HUES64 (cell line): ENCODE data around the gene PALMD.

Experiments
- H3K27ac ChIP-seq: 2 replicates; pipeline ENCODE4 v1.7.0; 2013; ENCODE audit warnings: low read depth, low read length, inconsistent platforms
- H3K27me3 ChIP-seq: 2 replicates; pipeline ENCODE4 v1.6.1; 2013; ENCODE audit warnings: mild to moderate bottlenecking, low read length; ENCODE audit not compliant: insufficient read depth
- H3K36me3 ChIP-seq: 2 replicates; pipeline ENCODE4 v1.6.1; 2013; ENCODE audit warnings: mild to moderate bottlenecking, low read length; ENCODE audit not compliant: insufficient read depth
- H3K4me1 ChIP-seq: 2 replicates; pipeline ENCODE4 v1.6.1; 2013; ENCODE audit warnings: mild to moderate bottlenecking, low read length, moderate library complexity; ENCODE audit not compliant: insufficient read depth
- H3K4me3 ChIP-seq: 2 replicates; pipeline ENCODE4 v1.5.1; 2013; ENCODE audit warnings: mild to moderate bottlenecking, low read length, moderate library complexity
- H3K9ac ChIP-seq: 2 replicates; pipeline ENCODE4 v1.6.1; 2013; ENCODE audit warnings: mild to moderate bottlenecking, low read depth, low read length
- H3K9me3 ChIP-seq: 2 replicates; pipeline ENCODE4 v1.6.1; 2013; ENCODE audit warnings: low read depth, low read length; ENCODE audit not compliant: insufficient read depth
- WGBS: fragments of 150-250, 120-280 bp; methylation state at CpG from one replicate; pipeline ENCODE4 v1.1.7; 2013; ENCODE audit warnings: missing lambda C conversion rate; 5-methylcytosine and 5-hydroxymethylcytosine counted together

Gene PALMD

DNA sequence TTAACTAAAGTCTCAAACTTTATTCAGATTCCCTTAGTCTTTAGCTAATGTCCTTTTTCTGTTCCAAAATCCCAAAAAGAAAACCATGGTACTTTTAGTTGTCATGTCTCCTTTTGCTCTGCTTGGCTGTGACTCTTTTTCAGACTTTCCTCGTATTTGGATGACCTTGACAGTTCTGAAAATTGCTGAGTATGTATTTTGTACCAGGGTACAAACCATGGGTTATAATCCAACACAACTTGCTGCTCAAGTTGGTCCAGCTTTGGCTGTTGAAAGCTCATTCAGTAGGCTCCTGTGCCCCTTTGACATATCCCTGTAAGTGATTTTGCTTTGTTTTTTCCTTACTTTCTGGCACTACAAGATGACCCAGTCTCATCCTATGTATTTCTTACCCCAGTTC lies 51.7 kb downstream of the PALMD start:
- Histone ChIP-seq H3K27ac (no peak overlapping the region), H3K36me3 (no peaks in the 10 kb centered on the region), H3K9ac (no peak overlapping the region), H3K4me3 (no peak overlapping the region), H3K27me3 (no peaks in the 10 kb centered on the region), H3K4me1 (no peaks in the 10 kb centered on the region), H3K9me3 (no peaks in the 10 kb centered on the region)
- 86% methylated on average over 1 of the region's 1 CpG for WGBS

DNA sequence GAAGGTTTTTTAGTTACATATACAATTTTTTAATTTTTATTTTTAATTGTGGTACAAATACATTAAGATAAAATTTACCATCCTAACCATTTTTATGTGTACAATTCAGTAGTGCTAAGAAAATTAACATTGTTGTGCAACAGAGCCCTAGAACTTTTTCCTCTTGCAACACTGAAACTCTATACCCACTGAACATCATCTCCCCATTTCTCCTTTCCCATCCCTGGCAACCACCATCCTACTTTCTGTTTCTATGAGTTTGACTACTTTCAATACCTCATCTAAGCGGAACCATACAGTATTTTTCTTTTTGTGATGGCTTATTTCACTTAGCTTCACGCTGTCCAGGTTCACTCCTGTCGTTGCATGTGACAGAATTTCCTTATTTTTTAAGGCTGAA lies 54.1 kb downstream of the PALMD start:
- H3K27ac ChIP-seq: no peak overlapping the region
- H3K4me3 ChIP-seq: no peak overlapping the region
- H3K4me1 ChIP-seq: no peaks in the 10 kb centered on the region
- no peak overlapping the region for H3K9ac ChIP-seq
- 98% methylated on average over 3 of the region's 3 CpGs for WGBS
- H3K9me3 ChIP-seq: no peaks in the 10 kb centered on the region
- no peaks in the 10 kb centered on the region for H3K27me3 ChIP-seq
- H3K36me3 ChIP-seq: no peaks in the 10 kb centered on the region

DNA sequence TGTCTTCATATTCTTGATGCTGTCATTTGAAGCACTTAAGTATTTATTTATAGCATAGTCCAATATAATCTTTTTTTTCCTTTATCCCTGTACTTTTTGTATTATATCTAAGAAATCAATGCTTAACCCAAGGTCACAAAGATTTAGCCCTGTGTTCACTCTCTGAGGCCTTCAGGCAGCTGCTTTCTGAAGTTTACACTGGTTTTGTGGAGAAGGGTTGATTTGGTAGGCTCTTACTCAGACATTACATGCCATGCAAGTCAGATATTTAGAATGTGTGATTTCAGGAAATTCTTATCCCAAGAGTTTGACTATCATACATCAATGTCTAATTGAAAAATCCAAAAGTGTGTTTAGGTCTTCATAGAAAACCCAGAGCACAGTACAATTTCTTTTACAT lies 56.3 kb downstream of the PALMD start:
- H3K4me3 ChIP-seq: no peak overlapping the region
- no peaks in the 10 kb centered on the region for H3K36me3 ChIP-seq
- no peak overlapping the region for H3K27ac ChIP-seq
- H3K9ac ChIP-seq: no peak overlapping the region
- no peaks in the 10 kb centered on the region for H3K27me3 ChIP-seq
- no peaks in the 10 kb centered on the region for H3K4me1 ChIP-seq
- no peaks in the 10 kb centered on the region for H3K9me3 ChIP-seq

DNA sequence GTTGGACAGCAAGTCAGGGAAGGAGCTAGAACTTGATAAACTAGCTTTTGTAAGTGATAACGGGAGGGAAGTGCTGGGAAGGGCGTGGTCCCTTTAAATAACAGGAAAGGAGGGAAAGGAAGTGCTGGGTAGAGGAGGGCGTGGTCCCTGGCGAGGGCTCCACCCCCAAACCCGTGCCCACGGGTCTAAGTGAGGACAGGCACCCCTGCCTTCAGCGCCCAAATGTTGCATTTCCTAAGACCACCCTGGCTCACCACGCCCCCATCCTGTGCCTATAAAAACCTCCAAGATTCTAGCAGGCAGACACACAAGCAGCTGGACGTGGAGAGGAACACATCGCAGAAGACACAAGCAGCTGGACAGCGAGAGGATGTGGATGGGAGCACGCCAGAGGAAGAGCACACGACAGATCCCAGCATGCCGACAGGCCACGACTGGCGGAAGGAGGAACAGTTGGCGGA lies 58.5 kb downstream of the PALMD start:
- H3K4me3 ChIP-seq: no peak overlapping the region
- no peaks in the 10 kb centered on the region for H3K4me1 ChIP-seq
- WGBS: 90% methylated on average over 17 of the region's 17 CpGs
- H3K27ac ChIP-seq: no peak overlapping the region
- H3K27me3 ChIP-seq: no peaks in the 10 kb centered on the region
- H3K9me3 ChIP-seq: no peaks in the 10 kb centered on the region
- no peak overlapping the region for H3K9ac ChIP-seq
- H3K36me3 ChIP-seq: peaks cover 5% of the 10 kb centered on the region

DNA sequence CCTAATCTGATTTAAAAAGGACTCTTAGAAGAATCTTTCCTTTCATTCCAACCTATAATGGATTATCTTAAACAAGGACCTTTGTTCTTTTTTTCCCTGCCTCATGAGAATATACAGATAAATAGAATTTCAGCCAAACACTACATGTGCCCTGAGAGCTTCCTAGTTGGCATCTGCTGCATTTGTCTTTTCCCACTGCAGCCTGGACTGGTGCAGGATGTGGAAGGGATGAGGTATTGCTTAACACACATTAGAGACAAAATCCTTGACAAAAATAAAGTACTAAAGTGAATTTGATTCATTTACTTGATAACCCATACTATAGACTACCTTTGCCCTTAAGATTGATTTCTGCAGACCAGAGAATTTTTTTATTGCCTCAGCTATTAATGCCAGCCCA lies 59.5 kb downstream of the PALMD start:
- H3K9ac ChIP-seq: no peak overlapping the region
- peaks cover 5% of the 10 kb centered on the region for H3K36me3 ChIP-seq
- no peaks in the 10 kb centered on the region for H3K9me3 ChIP-seq
- no peak overlapping the region for H3K27ac ChIP-seq
- H3K4me3 ChIP-seq: no peak overlapping the region
- H3K4me1 ChIP-seq: no peaks in the 10 kb centered on the region
- H3K27me3 ChIP-seq: no peaks in the 10 kb centered on the region

DNA sequence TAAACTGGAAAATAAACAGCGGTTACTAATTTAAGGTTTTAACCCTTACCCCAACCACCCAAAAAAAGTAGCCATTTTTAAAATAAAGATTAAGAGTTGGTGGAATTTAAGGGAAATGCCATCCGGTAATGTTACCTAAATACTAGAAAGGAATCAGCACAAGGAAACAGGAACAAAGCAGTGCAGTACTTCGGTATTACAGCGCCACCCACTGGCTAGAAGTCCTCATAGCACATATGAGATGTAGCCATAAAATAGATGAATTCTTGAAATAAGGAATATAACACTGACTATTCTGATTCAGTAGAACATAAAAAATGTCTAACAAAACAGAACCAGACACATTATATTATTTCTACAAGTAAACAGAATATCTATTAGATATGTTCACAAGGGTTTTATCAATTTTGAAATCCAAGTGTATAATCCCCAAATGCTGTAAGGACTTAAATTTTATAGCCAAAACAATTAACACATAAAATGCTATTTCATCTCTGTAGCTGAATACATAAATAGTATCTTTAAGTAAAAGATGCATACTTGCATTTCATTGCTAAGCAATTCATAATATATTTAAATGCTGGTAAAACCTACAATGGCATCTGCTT lies 61.7 kb downstream of the PALMD start:
- H3K27me3 ChIP-seq: no peaks in the 10 kb centered on the region
- peaks cover 8% of the 10 kb centered on the region for H3K36me3 ChIP-seq
- H3K4me3 ChIP-seq: no peak overlapping the region
- H3K9ac ChIP-seq: no peak overlapping the region
- no peaks in the 10 kb centered on the region for H3K9me3 ChIP-seq
- no peak overlapping the region for H3K27ac ChIP-seq
- 28% methylated on average over 3 of the region's 4 CpGs for WGBS
- H3K4me1 ChIP-seq: no peaks in the 10 kb centered on the region

DNA sequence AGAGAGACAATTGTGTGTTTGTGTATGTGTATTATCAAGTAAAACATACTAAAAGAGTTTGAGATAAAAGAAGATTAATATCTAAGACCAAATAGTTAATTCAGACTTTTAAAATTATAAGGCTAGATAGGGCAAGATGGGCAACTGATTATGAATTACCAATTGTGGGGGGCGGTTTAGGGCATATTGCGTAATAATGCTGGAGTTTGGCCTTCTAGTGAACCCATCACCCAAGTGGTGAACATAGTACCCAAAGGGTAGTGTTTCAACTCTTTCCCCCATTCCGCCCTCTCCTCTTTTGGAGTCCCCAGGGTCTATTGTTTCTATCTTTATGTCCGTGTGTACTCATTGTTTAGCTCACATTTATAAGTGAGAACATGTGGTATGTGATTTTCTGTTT lies 65.1 kb downstream of the PALMD start:
- no peaks in the 10 kb centered on the region for H3K9me3 ChIP-seq
- H3K36me3 ChIP-seq: peaks cover 13% of the 10 kb centered on the region
- H3K4me3 ChIP-seq: no peak overlapping the region
- H3K27ac ChIP-seq: no peak overlapping the region
- no peaks in the 10 kb centered on the region for H3K4me1 ChIP-seq
- WGBS: 93% methylated on average over 3 of the region's 4 CpGs
- H3K9ac ChIP-seq: no peak overlapping the region
- no peaks in the 10 kb centered on the region for H3K27me3 ChIP-seq

DNA sequence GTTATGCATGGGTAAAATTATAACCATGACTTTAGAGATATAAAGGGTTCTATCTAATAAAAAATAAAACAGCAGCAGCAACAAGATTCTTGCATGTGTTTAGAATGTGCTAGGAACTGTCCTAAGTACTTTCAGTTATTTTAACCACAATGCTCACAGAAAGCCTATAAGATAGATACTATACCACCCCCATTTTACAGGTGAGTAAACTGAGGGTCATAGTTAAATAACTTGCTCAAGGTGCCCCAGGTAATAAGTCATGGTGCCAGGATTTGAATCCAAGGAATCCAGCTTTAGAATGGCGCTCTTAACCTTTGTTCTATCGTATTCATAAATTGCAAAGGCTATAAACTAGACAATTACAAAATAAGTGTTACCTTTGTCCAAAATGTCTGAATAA lies 67.1 kb downstream of the PALMD start:
- H3K36me3 ChIP-seq: peaks cover 13% of the 10 kb centered on the region
- no peak overlapping the region for H3K9ac ChIP-seq
- H3K27ac ChIP-seq: no peak overlapping the region
- no peaks in the 10 kb centered on the region for H3K4me1 ChIP-seq
- H3K27me3 ChIP-seq: no peaks in the 10 kb centered on the region
- no peaks in the 10 kb centered on the region for H3K9me3 ChIP-seq
- 98% methylated on average over 2 of the region's 2 CpGs for WGBS
- H3K4me3 ChIP-seq: no peak overlapping the region

DNA sequence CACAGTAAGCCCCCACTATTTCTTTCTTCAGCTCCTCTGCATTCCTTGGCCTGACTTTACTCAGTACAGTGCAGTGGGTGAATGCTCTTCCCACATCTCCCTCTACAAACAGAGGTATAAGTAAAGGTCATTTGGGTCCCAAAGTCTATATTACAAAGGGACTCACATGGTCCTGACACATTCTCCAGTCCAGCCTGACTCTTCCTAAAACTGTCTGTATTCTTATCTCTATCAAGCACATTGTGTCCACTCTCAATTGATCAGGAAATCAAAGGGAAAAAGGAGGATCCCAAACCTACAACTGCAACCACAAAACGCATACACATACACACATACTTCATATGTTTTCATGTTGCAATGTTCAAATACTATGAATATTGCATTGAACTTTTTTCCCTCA lies 71.1 kb downstream of the PALMD start:
- no peaks in the 10 kb centered on the region for H3K4me1 ChIP-seq
- no peaks in the 10 kb centered on the region for H3K9me3 ChIP-seq
- 100% methylated on average over 1 of the region's 1 CpG for WGBS
- no peak overlapping the region for H3K27ac ChIP-seq
- 0 out of 2 replicates have a peak, but pooled peaks cover 5% of the 10 kb centered on the region for H3K36me3 ChIP-seq
- H3K9ac ChIP-seq: no peak overlapping the region
- no peak overlapping the region for H3K4me3 ChIP-seq
- H3K27me3 ChIP-seq: no peaks in the 10 kb centered on the region

DNA sequence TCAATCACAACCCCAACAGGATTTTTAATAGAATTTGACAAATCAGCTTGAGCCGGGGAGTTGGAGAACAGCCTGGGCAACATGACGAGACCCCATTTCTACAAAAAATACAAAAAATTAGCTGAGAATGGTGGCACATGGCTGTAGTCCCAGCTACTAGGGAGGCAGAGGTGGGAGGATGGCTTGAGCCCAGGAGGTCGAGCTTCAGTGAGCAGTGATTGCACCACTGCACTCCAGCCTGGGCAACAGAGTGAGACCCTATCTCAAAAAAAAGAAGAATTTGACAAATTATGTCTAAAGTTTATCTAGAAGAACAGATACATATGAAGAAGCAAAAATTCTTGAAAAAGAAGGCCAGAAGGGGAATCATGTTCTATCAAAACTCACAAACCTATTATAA lies 77.3 kb downstream of the PALMD start:
- H3K4me3 ChIP-seq: no peak overlapping the region
- peaks cover 18% of the 10 kb centered on the region for H3K4me1 ChIP-seq
- H3K9me3 ChIP-seq: no peaks in the 10 kb centered on the region
- no peaks in the 10 kb centered on the region for H3K36me3 ChIP-seq
- H3K27me3 ChIP-seq: no peaks in the 10 kb centered on the region
- no peak overlapping the region for H3K27ac ChIP-seq
- 93% methylated on average over 3 of the region's 3 CpGs for WGBS
- H3K9ac ChIP-seq: no peak overlapping the region

DNA sequence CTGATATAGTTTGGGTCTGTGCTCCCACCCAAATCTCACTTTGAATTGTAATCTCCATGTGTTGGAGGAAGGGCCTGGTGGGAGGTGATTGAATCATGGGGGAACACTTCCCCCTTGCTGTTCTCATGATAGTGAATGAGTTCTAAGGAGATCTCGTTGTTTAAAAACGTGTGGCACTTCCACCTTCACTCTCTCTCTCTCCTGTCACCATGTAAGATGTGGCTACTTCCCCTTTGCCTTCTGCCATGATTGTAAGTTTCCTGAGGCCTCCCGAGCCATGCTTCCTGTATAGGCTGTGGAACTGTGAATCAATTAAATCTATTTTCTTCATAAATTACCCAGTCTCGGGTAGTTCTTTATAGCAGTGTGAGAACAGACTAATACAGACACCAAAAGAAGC lies 80.1 kb downstream of the PALMD start:
- Histone ChIP-seq H3K36me3 (no peaks in the 10 kb centered on the region), H3K27ac (no peak overlapping the region), H3K27me3 (no peaks in the 10 kb centered on the region), H3K9ac (no peak overlapping the region), H3K4me3 (no peak overlapping the region), H3K9me3 (no peaks in the 10 kb centered on the region), H3K4me1 (peaks cover 22% of the 10 kb centered on the region)
- 57% methylated on average over 3 of the region's 4 CpGs for WGBS

DNA sequence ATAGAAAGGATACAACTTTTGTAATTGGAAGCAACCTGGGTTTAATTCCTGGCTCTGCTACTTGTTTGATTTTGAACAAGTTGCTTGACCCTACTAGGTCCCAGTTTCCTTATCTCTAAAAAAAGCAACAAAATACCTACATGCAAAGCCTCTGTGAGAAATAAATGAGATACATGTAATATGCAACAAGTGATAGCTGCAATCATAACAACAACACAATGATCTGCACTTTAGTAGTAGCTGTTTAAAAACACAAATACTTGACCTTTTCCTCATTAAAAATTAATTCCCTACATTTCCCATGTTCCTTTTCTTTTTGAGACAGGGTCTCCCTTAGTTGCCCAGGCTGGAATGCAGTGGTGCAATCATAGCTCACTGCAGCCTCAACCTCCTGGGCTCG lies 80.5 kb downstream of the PALMD start:
- H3K27ac ChIP-seq: no peak overlapping the region
- H3K4me3 ChIP-seq: no peak overlapping the region
- no peaks in the 10 kb centered on the region for H3K27me3 ChIP-seq
- 100% methylated on average over 1 of the region's 1 CpG for WGBS
- peaks cover 22% of the 10 kb centered on the region for H3K4me1 ChIP-seq
- H3K9ac ChIP-seq: no peak overlapping the region
- H3K9me3 ChIP-seq: no peaks in the 10 kb centered on the region
- no peaks in the 10 kb centered on the region for H3K36me3 ChIP-seq
